Skin of body (tissue), 2 donors: ENCODE measurements around the gene DPH7. TPM values are rescaled to one million over a fixed set of nuclear protein-coding genes. Genes with fewer than 3 reads are reported as not detected.
A peak's percentile ranks its signal among the peaks of the same experiment; 100 is the strongest.
"Not testable (repeated sequence)": the region's sequence is repeated elsewhere in the genome, so short reads cannot be mapped to it uniquely, and the experiment has no call there.

Experiments used
- DNase-seq: peaks from one replicate; lab custom pipeline; 2025; lab: John Stamatoyannopoulos, UW
- total RNA-seq: library from RNA; depleted of rRNA; stranded (reverse); fragments of >200 nt; gene quantifications from one replicate; pipeline ENCODE4 v1.2.3, GENCODE V29; 2014

Gene DPH7
- total RNA-seq, result 25.1 TPM

DNA sequence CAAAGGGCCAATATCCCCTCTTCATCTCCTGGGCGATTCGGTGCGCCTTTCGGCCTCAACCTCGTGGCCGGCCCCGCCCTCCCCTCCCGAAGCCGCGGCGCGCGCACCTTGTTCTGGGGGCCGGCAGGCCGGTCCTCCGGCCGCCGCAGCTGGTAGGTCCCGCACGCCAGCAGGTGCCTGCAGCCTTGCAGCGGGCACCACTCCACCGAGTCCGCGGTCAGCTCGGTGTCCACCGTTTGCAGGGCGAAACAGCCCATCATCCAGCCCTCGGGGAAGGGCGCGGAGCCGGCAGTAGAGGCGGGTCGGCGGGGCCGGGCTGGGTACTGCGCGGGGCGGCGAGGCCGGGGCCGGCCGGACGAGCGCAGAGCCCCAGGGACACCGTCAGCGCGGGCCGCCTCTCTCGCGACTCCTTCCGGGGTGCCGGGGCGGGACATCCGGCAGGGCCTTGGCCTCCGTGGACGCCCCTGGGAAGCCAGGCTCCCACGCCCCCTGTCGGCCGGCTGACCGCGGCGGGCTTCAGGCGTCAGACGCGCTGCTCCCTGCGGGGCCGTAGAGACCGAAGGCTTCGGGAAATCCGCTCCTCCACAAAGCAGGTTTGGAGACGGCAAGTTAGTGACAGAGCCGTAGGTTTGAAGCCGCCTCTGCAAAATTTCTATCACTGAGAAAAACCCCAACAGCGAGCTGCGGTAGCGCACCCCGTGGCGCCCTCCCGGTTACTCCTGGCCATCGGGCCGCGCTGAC, at the start of gene DPH7:
Gene DPH7, minus strand, starts transcription at position 408 of the 741 bp plus-strand sequence. Its CDS starts 148 bp downstream, at position 260.
- DNase-seq, result peak; percentile 77

DNA sequence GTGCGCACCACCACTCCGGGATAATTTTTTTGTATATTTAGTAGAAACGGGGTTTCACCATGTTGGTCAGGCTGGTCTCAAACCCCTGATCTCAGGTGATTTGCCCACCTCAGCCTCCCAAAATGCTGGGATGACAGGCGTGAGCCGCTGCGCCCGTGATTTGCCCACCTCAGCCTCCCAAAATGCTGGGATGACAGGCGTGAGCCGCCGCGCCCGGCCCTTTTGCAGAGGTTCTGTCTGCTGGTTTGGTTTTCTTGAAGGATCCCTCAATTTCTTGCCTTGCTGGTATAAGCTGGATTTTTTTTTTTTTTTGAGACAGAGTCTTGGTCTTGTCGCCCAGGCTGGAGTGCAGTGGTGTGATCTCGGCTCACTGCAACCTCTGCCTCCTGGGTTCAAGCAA, 48.7 kb upstream of the DPH7 start:
- DNase-seq, result not testable (repeated sequence)

DNA sequence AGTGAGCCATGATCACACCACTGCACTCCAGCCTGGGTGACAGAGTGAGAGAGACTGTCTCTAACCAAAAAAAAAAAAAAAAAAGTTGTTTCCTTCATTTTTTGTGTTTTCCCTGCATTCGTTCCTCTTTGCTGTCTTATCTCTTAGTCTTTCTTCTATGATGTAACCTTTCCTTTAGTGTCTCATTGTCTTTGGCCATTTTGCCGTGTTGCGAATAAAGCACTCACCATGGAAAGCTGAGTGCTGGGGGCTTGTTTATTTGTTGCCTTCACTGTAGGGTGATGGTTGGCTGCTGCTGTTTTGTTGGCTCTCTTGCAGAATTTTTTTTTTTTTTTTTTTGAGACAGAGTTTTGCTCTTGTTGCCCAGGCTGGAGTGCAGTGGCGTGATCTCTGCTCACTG, 47.7 kb upstream of the DPH7 start:
- no peak for DNase-seq

DNA sequence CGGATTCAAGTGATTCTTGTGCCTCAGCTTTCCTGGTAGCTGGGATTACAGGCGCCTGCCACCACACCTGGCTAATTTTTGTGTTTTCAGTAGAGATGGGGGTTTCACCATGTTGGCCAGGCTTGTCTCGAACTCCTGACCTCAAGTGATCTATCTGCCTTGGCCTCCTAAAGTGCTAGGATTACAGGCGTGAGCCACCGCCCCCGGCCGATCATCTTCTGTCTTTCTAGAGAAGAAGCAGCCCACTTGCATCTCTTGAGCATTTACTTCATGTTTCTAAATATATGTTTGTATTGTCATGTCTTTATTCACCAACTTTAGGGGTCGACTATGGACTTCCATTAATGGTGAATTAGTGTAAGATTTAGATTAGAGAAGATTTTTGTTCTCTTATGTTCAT, 43.5 kb upstream of the DPH7 start:
- not testable (repeated sequence) for DNase-seq

- DNase-seq, result no peak
Measured at GRCh38 chr9:137621131-137621757, 42.5 kb upstream of the DPH7 start.

DNA sequence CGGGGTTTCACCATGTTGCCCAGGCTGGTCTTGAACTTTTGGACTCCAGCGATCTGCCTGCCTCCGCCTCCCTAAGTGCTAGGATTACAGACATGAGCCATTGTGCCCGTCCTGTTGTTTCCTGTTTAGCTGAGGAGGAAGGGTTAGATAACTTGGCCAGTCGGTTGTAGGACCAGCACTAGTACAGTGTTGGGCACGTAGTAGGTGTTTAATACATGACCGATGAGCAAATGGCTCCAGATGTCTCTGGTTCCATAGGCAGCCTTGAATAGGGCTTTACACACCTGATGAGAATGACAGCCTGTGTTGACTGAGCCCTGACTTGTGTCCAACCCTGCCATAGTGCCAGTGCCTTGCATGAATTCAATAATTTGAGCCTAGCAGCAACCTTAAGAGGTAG, 41.9 kb upstream of the DPH7 start:
- DNase-seq, result no peak

GRCh38 chr9:137620048-137620405, 41.3 kb upstream of the DPH7 start:
- no peak for DNase-seq

GRCh38 chr9:137619240-137620047, 40.7 kb upstream of the DPH7 start:
- peak; percentile 24 for DNase-seq

GRCh38 chr9:137618105-137619067, 39.7 kb upstream of the DPH7 start, which contains the start of gene EHMT1:
Gene EHMT1, plus strand, starts transcription at chr9:137619005. Its CDS starts 24 bp downstream, at chr9:137619029.
- DNase-seq, result peak; percentile 72

- DNase-seq, result no peak
Measured at GRCh38 chr9:137615387-137615871, 36.7 kb upstream of the DPH7 start.

DNA sequence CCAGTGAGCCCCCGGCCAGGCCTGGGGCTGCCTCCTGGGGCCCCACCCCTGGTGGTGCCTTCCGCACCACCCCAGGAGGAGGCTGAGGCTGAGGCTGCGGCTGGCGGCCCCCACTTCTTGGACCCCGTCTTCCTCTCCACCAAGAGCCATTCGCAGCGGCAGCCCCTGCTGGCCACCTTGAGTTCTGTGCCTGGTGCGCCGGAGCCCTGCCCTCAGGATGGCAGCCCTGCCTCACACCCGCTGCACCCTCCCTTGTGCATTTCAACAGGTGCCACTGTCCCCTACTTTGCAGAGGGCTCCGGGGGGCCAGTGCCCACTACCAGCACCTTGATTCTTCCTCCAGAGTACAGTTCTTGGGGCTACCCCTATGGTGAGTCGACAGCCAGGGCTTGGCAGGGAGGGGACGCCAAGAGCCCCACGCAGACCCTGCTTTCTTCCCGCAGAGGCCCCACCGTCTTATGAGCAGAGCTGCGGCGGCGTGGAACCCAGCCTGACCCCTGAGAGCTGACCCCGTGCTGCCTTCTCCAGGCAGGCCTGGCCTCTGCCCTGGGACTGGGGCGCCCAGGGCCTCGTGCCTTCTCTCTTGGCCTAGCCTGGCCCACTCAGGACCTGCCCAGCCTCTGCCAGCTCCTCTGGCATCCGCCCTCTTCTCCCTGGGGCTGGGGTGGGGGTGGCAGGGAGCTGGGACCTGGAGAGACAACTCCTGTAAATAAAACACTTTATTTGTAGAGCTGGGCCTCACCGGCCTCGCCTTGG, 36.1 kb upstream of the DPH7 start:
- DNase-seq, result no peak

GRCh38 chr9:137613738-137614523, 35.2 kb upstream of the DPH7 start:
- DNase-seq, result no peak

GRCh38 chr9:137613259-137613658, 34.5 kb upstream of the DPH7 start:
- no peak for DNase-seq

GRCh38 chr9:137612741-137613142, 34.0 kb upstream of the DPH7 start:
- no peak for DNase-seq

GRCh38 chr9:137611623-137612609, 33.2 kb upstream of the DPH7 start:
- DNase-seq, result no peak

- DNase-seq, result no peak
Measured at GRCh38 chr9:137610944-137611343, 32.2 kb upstream of the DPH7 start.

GRCh38 chr9:137607141-137607857, 28.6 kb upstream of the DPH7 start:
- DNase-seq, result no peak
